Measurements from ENCODE around the gene GALNT2.

Gene GALNT2

DNA sequence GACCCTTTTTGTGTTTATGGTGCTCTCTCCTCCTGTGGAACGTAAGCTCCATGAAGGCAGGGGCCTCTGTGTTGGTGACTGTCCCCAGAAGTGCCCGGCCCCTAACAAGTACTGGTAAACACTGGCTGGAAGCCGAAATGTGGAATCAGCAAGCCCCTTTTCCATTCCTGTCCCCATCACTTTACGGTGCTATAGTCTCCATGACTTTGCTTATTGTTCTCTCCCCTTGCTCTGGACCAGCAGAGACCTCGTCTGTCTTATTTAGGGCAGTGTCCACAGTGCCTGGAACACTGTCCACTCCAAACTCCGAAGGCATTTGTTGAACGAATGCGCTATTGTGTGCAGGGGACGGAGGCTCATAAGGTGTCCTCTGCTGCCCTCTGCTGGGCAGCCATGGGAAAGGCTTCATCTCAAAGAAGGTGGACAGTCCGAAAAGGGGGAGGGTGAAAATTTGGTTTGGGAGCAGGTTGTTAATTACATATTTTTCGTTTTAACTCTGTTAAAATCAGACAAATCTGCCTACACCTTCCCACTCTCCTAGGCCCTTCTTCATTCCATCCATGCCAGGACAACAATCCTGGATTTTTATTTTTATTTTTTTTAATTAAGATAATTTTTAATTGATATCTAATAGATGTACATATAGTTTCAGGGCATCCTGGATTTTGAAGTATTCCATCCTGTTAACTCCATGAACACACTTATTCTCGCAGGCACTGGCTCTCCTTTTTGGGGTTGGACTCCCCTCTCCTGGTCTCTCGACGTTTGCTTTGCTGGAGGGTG, 243.5 kb downstream of the GALNT2 start:
- DNase-seq, result peak; percentile 63

DNA sequence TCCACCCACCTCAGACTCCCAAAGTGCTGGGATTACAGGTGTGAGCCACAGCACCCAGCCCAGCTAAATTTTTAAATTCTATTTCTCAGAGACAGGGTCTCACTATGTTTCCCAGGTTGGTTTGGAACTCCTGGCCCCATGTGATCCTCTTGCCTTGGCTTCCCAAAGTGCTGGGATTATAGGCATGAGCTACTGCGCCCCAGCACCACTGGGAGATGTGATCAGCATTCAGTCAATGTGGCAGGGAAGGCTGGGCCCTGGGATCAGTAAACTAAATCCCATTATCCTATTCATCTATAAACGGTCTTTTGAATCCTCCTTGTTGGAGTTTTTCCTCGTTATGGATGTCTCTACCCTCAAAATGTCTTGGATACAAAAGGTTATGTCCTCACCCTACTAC, 245.6 kb downstream of the GALNT2 start:
- DNase-seq, result no peak

DNA sequence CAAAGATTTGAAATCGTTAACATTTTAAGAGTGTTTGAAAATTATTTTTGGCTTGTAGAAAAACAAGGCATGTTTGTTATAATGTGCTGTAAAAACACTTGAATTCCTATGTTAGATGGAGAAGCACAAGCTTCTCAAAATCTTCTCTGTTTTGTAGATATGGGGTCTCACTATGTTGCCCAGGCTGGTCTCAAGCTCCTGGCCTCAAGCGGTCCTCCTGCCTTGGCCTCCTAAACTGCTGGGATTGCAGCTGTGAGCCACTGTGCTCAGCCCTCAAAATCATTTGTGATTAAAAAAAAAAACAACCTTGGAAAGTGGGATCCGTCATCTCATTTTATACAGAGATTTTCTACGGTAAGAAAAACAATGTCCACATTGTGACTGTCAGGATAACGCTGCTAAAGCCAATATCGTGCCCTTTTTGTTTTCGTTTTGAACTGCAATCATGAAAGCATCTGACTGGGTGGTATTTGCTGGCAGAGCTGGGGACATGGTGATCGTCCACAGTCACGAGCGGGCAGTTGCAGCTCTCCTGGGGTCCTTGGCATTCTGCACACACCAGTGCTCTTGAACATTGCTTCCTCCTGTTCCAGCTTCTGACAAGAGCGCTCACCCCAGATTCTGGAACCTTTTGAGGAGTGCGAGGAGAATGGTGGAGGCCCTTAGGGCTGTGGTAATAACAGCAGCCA, 246.6 kb downstream of the GALNT2 start:
- DNase-seq, result no peak

DNA sequence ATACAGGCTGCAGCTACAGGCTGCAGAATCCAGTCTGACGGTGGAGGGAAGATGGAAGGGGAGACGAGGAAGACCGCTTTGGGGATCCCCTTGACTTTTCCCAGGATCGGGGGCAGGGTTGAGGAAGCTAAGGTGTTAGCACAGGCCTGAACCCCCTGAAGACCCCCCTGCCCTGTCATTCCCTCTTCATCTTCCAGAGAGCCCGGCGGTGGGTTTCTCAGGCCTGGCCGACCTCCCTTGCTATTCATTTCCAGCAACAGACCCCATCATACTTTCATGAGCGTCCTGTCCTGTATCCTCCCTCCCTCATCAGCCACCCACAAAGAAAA, 247.1 kb downstream of the GALNT2 start:
- no peak for DNase-seq

DNA sequence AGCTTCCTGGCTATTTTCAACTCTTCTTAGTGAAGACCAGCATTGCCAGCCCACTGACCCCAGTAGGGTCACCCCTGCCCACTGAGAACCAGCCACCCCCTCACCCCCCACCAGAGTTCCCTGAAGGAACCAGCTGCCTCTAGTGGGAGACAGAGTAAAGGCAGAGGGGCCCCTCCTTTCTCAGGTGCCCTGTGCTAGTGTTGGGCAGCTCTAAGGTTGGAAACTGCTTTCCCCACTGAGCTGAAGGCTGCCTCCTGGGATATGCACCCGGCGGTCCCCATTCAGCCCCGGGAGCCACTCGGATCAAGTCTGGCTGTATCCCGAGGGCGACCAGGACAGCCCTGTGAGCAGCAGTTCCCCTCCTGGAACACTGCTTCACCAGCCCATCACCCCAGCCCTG, 248.1 kb downstream of the GALNT2 start:
- no peak for DNase-seq

DNA sequence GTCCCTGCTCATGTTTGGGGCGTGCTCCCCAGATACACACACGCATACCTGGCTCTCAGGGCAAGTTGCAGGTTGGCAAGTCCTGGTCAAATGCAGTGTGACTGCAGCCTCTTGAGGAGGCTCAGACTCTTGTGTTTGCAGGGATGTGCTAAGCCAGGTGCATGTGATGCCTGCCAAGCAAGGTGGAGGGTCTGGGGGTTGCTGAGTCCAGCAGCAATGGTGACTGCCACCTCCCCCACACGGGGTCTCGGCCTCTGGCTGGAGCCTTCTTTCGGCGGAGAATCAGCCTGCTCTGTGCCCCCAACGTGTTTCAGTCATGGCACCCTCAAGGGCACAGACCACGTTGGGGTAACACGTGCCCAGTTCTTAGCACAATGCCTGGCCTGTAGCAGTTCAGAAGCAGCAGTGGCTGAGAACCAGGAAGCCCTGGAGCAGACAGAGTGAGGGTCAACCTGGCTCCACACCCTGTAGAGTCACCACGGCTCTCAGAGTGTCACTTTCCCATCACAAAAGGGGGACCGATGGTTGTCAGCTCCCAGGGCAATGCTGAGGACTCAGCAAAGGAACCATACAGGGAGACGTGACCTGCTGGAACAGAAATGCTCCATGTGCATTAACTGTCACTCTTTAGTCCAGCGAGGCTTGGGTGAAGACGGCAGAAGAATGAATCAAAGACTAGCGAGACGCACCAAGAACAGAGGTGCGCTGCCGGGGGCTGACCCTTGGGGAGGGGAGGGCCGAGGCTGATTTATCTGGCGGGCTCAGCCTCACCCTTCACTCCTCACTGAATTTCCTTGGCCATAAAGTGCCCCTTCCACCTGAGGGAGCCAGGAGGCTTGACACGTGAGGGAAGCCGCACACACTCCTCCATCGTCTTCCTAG, 250.1 kb downstream of the GALNT2 start:
- no peak for DNase-seq

DNA sequence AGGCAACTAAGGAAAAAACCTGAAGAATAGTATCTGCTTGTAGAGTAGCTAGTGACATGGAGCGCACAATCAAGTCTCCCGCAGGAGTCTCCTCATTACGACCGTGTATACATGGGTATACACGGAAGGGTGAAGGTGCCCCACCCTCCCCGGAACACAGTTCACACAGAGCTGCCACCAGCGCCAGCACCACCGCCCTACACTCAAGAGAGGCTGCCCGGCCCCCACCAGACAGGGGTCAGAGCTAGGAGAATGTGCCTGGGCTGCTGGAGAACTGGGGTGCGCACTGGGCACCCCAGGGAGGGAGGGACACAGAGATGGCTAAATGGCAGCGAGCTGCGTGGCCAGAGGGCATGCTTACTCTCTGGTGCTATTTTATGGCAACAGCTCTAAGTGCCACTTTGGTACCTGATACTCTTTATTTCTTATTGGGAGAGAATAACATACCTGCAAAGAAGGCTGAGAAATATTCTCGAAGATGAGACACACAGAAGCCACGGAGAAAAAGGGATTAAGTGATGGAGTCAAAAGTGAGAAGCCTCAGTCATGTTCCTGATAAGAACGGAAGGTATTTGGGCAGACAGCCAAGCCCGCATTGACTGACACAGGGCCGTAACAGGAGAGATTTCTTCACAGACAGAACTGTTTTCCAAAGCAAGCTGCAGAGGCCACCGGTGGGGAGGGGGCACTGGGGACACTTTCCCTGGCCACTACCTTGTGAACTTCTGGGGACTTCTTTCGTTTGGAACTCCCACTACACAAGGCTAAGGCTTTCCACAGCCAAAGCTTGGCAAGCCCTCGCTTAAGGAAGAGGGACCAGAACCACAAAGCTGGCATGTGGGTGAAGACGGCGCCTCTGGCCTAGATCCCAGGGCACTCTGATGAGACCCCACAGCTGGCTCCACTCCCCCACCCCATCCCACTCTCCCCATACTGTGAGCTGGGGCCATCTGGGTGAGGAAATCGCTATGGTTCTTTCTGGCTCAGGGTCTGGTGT, 251.1 kb downstream of the GALNT2 start:
- no peak for DNase-seq

DNA sequence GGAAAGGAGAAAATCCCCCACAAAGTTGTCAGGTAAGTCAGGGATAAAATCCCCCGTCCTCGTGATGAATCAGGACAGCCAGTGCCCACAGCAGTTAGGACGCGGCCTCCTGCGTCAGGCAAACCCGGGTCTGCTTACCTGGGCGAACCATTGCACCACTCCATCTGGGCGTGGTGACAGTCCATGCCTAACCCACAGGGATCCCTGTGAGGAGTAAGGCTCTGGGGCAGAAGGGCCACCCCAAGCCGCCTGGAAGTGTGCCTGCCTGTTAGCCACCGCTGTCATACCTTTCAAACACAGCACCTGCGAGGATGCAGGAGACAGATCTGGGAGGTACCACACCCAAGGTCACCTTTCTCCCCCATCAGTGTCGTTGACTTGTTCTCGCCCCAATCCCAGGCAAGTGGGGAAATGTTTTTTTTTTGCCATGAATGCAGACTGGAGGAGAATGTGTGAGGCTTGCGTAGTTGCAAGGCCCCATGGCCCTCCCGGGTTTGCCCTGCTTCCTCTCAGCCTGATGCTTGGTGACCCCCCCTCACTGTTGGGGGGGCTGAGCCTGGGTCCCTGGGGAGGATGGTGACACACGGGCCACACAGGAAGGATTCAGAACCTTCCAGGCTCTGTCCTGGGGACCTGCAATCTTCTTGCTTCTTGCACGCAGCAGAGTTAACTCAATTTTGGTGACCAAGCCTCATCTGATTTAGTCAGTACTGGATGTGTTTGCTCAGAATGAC, 252.1 kb downstream of the GALNT2 start:
- no peak for DNase-seq

DNA sequence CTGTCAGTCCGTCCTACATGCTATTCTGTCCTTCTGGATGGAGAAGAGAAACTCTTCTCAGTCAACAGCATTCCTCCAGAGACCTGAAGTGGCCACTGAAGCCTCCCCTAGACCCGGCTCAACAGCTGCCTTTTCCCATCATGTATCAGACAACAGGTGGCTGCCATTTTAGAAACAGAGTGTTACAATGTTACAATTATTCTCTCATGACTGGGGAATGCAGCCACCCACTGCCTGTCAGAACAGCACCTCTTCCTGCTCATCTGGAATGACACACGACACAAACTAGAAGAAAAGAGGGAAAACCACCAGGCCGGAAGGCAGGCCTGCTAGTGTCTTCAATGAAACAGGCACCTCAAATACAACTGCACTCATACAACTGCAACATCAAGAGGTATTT, 253.8 kb downstream of the GALNT2 start:
- DNase-seq, result no peak

DNA sequence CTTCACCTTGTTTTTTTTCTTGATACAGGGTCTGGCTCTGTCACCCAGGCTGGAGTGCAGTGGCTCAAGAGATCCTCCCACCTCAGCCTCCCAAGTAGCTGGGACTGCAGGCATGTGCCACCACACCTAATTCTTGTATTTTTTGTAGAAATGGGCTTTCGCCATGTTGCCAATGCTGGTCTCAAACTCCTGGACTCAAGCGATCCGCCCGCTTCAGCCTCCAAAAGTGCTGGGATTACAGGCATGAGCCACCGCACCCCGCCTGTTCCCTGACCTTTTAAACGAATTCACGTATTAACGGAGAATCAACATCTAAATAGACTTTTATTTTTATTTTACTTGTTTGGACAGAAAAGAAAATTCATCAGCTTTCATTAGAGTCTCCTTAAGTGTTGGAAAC, 254.3 kb downstream of the GALNT2 start:
- no peak for DNase-seq

DNA sequence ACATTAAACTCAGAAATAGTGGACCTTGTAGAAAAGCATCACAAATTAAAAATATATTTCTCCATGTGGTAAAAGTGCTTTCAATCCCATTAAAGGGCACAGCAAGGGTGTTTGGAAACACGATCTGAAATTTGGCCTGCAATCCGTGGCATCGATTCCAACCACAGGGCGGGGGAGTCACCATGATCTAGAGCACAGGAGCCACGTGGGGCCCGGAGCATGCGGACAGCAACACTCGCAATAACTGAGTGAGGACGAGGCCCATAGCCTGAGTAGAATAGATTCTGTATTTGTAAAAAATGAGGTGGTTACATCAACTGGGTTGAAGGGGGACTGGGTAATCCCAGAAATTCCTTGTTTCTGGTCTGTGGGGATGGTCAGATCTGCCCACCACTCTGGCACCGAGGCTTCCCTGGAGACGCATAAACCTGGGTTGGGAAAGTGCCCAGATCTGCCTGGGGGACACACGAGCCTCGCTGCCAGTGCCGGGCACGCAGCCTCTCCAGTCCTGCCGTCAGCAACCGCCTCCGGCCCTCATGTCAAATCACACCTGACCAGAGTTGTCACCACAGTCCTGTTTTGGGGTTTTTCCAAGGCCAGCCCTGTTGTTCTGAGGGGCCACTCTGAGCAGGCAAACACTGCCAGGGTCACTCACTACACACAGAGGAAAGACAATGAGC, 254.8 kb downstream of the GALNT2 start:
- no peak for DNase-seq

DNA sequence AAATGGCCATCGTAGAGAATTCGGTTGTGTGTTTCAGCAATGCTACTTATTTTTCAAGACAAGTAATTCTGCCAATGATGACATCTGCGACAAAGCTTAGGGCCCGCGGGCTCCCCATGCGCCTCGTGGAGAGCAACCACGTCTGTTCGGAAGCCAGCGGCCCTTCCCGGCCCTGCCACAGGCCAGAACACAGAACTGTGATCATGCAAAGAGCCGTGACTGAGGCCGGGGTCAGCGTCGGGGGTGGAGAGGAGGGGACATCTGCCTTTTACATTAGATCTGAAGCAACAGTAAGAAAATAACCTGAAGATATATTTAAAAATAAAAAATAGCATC, 255.4 kb downstream of the GALNT2 start:
- no peak for DNase-seq

DNA sequence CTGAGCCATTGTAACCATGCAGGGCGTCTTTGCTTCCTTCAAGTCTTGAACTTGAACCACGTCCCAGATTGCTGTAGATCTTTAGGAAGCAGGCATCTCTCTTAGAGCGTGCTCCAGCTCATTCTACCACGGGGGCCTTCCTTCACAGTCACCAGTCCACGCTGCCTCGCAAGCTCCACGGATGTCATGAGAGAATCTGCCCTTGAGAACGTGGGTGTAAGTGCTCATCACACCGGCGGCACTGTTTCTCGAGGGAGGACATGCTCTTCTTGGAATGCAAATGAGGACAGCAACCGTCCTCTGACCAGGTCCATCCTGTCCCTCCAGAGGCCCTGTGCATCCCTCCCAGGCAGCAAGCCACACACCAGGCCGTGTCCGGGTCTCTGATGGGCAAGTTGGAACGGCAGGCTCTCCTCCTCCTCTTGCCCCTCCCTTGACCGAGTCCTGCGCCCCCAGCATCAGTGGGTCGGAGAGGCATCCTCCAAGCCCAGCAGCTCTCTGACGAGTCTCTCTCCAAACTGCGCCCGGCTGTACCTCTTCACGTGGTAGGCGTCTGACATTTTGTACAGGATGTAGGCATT, 256.0 kb downstream of the GALNT2 start:
- DNase-seq, result no peak

DNA sequence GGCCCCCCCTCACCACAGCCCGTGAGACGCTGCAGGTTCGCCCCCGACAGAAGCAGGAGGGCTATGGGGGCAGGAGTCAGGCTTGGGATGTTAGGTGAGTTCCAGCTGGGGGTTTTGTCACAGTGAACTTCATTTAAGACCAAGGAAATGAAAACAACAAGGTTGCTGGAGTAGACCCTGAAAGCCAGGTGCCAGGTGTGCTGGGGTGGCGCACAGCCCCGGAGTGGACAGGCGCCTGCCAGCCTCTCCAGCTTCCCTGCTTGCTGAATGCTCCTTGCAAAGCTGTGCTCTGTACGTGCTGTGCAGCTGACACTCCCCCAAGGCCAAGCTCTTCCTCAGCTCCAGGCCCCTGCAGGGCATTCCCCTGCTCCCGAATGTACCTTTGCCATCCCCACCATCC, 256.6 kb downstream of the GALNT2 start:
- no peak for DNase-seq

DNA sequence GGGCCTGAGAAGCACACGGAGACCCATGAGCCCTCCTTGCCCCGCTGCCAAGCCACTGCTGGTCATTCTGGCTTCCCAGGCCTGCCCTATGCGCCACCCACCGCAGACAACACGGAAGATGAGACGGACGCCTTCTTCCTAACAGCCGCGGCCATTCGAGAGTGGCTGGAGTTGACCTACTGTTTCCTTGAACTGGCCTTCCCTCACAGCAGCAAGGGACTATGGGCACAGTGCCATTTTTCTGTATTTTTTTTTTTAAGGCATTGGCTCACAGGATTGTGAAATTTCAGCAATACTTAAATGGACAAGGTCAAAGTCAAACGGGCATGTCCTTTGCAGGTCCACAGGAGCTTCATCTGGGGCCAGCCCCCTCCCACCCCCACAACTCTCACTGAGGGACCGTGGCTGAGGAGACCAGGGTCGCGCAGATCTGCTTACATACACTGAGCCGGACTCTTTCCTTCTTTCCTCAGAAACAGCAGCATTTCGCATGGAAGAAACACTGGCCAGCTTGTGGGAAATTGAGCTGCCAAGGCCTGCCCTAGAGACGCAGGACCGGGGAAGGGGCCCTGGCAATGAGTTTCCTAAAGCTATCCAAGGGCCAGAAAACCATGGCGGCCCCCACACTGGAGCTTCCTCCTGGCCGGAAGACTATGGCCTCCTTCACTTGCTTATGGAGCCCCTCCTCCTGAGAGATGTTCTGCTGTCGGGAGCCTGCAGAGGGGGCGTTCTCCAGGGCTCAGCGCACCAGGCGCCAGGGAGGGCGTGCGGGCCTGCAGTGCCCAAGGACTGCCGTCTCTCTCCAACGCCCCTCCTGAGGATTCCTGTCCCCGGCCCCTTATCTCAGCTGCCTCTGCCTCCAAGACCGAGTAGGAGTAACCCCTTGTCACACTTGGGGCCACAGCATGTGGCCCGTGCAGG, 260.2 kb downstream of the GALNT2 start:
- no peak for DNase-seq

DNA sequence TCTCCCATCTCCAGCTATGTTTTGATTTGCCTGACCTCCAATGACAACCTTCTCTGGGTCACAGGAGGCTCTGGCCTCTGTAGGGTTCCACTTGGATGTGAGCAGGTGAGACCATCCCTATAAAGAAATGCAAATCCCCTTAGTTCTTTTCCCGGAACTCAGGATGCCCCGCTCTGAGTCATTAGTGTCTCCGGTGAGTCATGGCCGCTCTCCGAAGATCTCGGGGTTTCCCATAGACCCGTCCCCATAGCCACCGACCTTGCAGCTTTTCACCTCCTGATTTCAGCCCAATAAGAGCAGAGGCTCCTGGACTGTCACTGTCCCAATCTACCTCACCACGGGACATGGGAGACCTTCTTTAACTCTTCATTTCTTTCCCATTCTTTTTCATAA, 260.9 kb downstream of the GALNT2 start:
- no peak for DNase-seq

DNA sequence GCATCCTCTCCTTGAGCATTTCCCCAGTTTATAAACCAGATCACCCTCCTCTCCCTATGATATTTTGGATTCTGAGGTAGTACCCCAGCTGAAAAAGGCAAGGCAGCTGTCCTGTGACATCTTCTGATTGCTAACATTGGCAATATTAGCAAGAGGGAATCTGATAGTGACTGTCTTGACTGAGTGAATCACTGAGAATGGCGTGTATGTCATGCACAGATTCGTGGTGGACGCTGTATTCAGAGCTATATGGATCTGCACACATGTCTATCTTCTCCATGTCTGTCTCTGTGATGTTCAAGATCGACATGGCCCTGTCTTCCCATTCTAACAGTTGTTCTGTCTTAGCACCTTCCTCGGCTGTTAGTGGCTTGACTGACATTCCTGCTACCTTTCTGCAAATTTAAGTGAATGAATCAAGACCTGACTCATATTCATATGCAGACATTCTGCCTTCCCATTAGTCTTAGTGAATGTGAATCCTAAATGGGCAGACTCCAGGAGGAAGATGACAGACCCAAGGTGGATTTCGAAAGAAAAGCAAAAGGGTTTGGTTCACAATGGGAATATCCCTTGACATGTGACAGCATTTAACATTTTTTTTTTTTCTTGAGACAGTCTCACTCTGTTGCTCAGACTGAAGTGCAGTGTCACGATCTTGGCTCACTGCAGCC, 261.4 kb downstream of the GALNT2 start:
- no peak for DNase-seq

DNA sequence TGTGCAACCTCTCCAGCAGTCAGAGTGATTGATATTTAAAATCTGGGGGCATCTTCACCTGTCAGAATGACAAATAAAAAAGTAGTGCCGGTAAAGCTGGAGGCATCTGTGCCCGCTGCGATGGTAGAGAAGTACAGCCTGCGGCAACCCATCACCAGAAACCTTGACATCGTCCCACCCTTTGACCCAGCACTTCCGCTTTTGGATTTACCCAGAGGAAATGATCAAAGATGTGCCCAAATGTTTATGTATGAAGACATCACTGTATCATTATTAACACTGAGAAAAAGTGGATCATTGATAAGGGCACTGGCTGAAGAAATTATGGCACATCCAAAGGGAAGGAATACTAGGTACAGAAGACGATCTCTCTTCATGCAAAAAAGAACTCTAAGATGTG, 263.1 kb downstream of the GALNT2 start:
- no peak for DNase-seq

Data from CD4-positive, alpha-beta T cell treated with Interleukin-10 for 1 hour (primary cell).